ENCODE data around the gene TRMT2B. TPM values are rescaled to one million over a fixed set of nuclear protein-coding genes. Genes with fewer than 3 reads are reported as not detected.

The TRMT2B gene
- total and polyA plus RNA-seq, 2 experiments from 2014 or later = 5.4 to 18.6 TPM

GRCh38 chrX:100995469-100995868, 56.4 kb downstream of the TRMT2B start (continued):
- TF ChIP-seq, protein P1, sequence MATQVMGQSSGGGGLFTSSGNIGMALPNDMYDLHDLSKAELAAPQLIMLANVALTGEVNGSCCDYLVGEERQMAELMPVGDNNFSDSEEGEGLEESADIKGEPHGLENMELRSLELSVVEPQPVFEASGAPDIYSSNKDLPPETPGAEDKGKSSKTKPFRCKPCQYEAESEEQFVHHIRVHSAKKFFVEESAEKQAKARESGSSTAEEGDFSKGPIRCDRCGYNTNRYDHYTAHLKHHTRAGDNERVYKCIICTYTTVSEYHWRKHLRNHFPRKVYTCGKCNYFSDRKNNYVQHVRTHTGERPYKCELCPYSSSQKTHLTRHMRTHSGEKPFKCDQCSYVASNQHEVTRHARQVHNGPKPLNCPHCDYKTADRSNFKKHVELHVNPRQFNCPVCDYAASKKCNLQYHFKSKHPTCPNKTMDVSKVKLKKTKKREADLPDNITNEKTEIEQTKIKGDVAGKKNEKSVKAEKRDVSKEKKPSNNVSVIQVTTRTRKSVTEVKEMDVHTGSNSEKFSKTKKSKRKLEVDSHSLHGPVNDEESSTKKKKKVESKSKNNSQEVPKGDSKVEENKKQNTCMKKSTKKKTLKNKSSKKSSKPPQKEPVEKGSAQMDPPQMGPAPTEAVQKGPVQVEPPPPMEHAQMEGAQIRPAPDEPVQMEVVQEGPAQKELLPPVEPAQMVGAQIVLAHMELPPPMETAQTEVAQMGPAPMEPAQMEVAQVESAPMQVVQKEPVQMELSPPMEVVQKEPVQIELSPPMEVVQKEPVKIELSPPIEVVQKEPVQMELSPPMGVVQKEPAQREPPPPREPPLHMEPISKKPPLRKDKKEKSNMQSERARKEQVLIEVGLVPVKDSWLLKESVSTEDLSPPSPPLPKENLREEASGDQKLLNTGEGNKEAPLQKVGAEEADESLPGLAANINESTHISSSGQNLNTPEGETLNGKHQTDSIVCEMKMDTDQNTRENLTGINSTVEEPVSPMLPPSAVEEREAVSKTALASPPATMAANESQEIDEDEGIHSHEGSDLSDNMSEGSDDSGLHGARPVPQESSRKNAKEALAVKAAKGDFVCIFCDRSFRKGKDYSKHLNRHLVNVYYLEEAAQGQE (IDR thresholded peaks at IDR 0.05; ENCODE audit: unreplicated experiment) = no peak
- TF ChIP-seq ZNF331 (CRISPR knock-in tag; IDR thresholded peaks at IDR 0.05; ENCODE audit: low read depth) (no peak), JUNB (IDR thresholded peaks at IDR 0.05; ENCODE audit: unreplicated experiment) (no peak), EZH2 (IDR thresholded peaks at IDR 0.05; ENCODE audit: low read depth, unreplicated experiment) (no peak), NANOG (IDR thresholded peaks at IDR 0.05; ENCODE audit: borderline replicate concordance) (no peak)
- TF ChIP-seq, protein P2, sequence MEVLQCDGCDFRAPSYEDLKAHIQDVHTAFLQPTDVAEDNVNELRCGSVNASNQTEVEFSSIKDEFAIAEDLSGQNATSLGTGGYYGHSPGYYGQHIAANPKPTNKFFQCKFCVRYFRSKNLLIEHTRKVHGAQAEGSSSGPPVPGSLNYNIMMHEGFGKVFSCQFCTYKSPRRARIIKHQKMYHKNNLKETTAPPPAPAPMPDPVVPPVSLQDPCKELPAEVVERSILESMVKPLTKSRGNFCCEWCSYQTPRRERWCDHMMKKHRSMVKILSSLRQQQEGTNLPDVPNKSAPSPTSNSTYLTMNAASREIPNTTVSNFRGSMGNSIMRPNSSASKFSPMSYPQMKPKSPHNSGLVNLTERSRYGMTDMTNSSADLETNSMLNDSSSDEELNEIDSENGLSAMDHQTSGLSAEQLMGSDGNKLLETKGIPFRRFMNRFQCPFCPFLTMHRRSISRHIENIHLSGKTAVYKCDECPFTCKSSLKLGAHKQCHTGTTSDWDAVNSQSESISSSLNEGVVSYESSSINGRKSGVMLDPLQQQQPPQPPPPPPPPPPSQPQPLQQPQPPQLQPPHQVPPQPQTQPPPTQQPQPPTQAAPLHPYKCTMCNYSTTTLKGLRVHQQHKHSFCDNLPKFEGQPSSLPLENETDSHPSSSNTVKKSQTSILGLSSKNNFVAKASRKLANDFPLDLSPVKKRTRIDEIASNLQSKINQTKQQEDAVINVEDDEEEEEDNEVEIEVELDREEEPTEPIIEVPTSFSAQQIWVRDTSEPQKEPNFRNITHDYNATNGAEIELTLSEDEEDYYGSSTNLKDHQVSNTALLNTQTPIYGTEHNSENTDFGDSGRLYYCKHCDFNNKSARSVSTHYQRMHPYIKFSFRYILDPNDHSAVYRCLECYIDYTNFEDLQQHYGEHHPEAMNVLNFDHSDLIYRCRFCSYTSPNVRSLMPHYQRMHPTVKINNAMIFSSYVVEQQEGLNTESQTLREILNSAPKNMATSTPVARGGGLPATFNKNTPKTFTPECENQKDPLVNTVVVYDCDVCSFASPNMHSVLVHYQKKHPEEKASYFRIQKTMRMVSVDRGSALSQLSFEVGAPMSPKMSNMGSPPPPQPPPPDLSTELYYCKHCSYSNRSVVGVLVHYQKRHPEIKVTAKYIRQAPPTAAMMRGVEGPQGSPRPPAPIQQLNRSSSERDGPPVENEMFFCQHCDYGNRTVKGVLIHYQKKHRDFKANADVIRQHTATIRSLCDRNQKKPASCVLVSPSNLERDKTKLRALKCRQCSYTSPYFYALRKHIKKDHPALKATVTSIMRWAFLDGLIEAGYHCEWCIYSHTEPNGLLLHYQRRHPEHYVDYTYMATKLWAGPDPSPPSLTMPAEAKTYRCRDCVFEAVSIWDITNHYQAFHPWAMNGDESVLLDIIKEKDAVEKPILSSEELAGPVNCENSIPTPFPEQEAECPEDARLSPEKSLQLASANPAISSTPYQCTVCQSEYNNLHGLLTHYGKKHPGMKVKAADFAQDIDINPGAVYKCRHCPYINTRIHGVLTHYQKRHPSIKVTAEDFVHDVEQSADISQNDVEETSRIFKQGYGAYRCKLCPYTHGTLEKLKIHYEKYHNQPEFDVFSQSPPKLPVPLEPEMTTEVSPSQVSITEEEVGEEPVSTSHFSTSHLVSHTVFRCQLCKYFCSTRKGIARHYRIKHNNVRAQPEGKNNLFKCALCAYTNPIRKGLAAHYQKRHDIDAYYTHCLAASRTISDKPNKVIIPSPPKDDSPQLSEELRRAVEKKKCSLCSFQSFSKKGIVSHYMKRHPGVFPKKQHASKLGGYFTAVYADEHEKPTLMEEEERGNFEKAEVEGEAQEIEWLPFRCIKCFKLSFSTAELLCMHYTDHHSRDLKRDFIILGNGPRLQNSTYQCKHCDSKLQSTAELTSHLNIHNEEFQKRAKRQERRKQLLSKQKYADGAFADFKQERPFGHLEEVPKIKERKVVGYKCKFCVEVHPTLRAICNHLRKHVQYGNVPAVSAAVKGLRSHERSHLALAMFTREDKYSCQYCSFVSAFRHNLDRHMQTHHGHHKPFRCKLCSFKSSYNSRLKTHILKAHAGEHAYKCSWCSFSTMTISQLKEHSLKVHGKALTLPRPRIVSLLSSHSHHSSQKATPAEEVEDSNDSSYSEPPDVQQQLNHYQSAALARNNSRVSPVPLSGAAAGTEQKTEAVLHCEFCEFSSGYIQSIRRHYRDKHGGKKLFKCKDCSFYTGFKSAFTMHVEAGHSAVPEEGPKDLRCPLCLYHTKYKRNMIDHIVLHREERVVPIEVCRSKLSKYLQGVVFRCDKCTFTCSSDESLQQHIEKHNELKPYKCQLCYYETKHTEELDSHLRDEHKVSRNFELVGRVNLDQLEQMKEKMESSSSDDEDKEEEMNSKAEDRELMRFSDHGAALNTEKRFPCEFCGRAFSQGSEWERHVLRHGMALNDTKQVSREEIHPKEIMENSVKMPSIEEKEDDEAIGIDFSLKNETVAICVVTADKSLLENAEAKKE (CRISPR knock-in tag; IDR thresholded peaks at IDR 0.05) = no peak
